IMR-90 (cell line): Measurements from ENCODE around the gene TTC28. TPM values are rescaled to one million over a fixed set of nuclear protein-coding genes. Genes with fewer than 3 reads are reported as not detected.

Source experiments
- ATAC-seq: fragments of 200-7000 bp; cut with Tn5 transposase; 2 replicates; pipeline ENCODE4 v1.9.1; 2020; ENCODE audit warnings: low read depth, mild to moderate bottlenecking, moderate library complexity
- BruUV-seq: library from RNA; stranded (reverse); fragments of 400-500 nt; replicated peaks from 2 replicates; lab custom pipeline; 2021; lab: Mats Ljungman, UMichigan
- CTCF ChIA-PET: fragments of 300-600 bp; formaldehyde crosslinking; extraction: SDS; loops from one replicate; lab custom pipeline; 2021; ENCODE audit warnings: antibody characterized with exemption; lab: Yijun Ruan, JAX
- POLR2A ChIA-PET: fragments of 300-600 bp; sonication (Branson Sonifier 250); formaldehyde crosslinking; loops from one replicate; lab custom pipeline; 2022; ENCODE audit warnings: antibody characterized with exemption; ENCODE audit not compliant: unreplicated experiment; lab: Charles Lee
- DNase-seq: peaks from one replicate; pipeline ENCODE4 v3.0.0; 2013
- H2AFZ ChIP-seq: replicated peaks from 2 replicates; pipeline ENCODE3; 2013; ENCODE audit warnings: low read length, mild to moderate bottlenecking; ENCODE audit not compliant: poor library complexity
- H2AK5ac ChIP-seq: 2 replicates; pipeline ENCODE4 v1.6.1; 2013; ENCODE audit warnings: low read depth, low read length, inconsistent platforms
- H2AK9ac ChIP-seq: replicated peaks from 2 replicates; pipeline ENCODE3; 2013; ENCODE audit warnings: mild to moderate bottlenecking, low read depth, low read length, moderate library complexity; ENCODE audit not compliant: poor library complexity
- H2BK120ac ChIP-seq: 2 replicates; pipeline ENCODE4 v1.6.1; 2013; ENCODE audit warnings: low read depth, low read length, inconsistent platforms
- H2BK15ac ChIP-seq: 3 replicates; pipeline ENCODE4 v1.6.1; 2013; ENCODE audit warnings: low read depth, low read length, inconsistent platforms
- H2BK20ac ChIP-seq: 2 replicates; pipeline ENCODE4 v1.6.1; 2013; ENCODE audit warnings: low read depth, mild to moderate bottlenecking, inconsistent platforms, low read length, moderate library complexity
- H2BK5ac ChIP-seq: 2 replicates; pipeline ENCODE4 v1.6.1; 2013; ENCODE audit warnings: mild to moderate bottlenecking, low read depth, low read length, inconsistent platforms; ENCODE audit not compliant: poor library complexity, severe bottlenecking
- H3K14ac ChIP-seq: replicated peaks from 2 replicates; pipeline ENCODE4 v1.6.1; 2013; ENCODE audit warnings: low read depth, low read length, inconsistent platforms
- H3K18ac ChIP-seq: 2 replicates; pipeline ENCODE4 v1.6.1; 2013; ENCODE audit warnings: low read depth, low read length, control low read depth
- H3K23ac ChIP-seq: 2 replicates; pipeline ENCODE4 v1.6.1; 2013; ENCODE audit warnings: low read depth, low read length, inconsistent platforms
- H3K27ac ChIP-seq: 2 replicates; pipeline ENCODE4 v1.5.1; 2013; ENCODE audit warnings: mild to moderate bottlenecking, control low read depth, low read length; ENCODE audit not compliant: insufficient read depth
- H3K27me3 ChIP-seq: 2 replicates; pipeline ENCODE4 v1.6.1; 2013; ENCODE audit warnings: low read length; ENCODE audit not compliant: control insufficient read depth, insufficient read depth
- H3K36me3 ChIP-seq: 2 replicates; pipeline ENCODE4 v1.6.1; 2013; ENCODE audit warnings: low read length, mixed read lengths; ENCODE audit not compliant: control insufficient read depth, insufficient read depth
- H3K4ac ChIP-seq: 2 replicates; pipeline ENCODE4 v1.6.1; 2013; ENCODE audit warnings: low read depth, low read length, inconsistent platforms
- H3K4me1 ChIP-seq: 2 replicates; pipeline ENCODE4 v1.6.1; 2013; ENCODE audit warnings: low read length, mixed read lengths; ENCODE audit not compliant: control insufficient read depth, insufficient read depth
- H3K4me2 ChIP-seq: 2 replicates; pipeline ENCODE4 v1.6.1; 2013; ENCODE audit warnings: low read depth, mild to moderate bottlenecking, control low read depth, low read length, moderate library complexity
- H3K4me3 ChIP-seq: 2 replicates; pipeline ENCODE4 v1.5.1; 2013; ENCODE audit warnings: low read depth, mild to moderate bottlenecking, control low read depth, low read length, moderate library complexity; ENCODE audit not compliant: insufficient read depth
- H3K56ac ChIP-seq: 2 replicates; pipeline ENCODE4 v1.6.1; 2013; ENCODE audit warnings: low read length, inconsistent platforms; ENCODE audit not compliant: insufficient read depth; ENCODE audit errors: extremely low read depth
- H3K79me1 ChIP-seq, 2 experiments: 2 replicates each; pipeline ENCODE4 v1.6.1; 2013; ENCODE audit warnings: low read length in 2 of 2, inconsistent platforms in 1 of 2, low read depth in 1 of 2
- H3K9ac ChIP-seq: 2 replicates; pipeline ENCODE4 v1.6.1; 2013; ENCODE audit warnings: low read depth, low read length, control low read depth
- H3K9me1 ChIP-seq: 2 replicates; pipeline ENCODE4 v1.6.1; 2013; ENCODE audit warnings: low read length, inconsistent platforms; ENCODE audit not compliant: insufficient read depth
- H3K9me3 ChIP-seq: 2 replicates; pipeline ENCODE4 v1.6.1; 2013; ENCODE audit warnings: low read length; ENCODE audit not compliant: control insufficient read depth, insufficient read depth
- H4K20me1 ChIP-seq: 2 replicates; pipeline ENCODE4 v1.6.1; 2013; ENCODE audit warnings: low read length, inconsistent platforms; ENCODE audit not compliant: insufficient read depth
- H4K5ac ChIP-seq: 2 replicates; pipeline ENCODE4 v1.6.1; 2013; ENCODE audit warnings: mild to moderate bottlenecking, low read depth, low read length, control low read depth
- H4K8ac ChIP-seq, 2 experiments: 2 replicates each; pipeline ENCODE4 v1.6.1; 2013; ENCODE audit warnings: low read depth in 2 of 2, low read length in 2 of 2, control low read depth in 1 of 2, inconsistent platforms in 1 of 2
- H4K91ac ChIP-seq: 2 replicates; pipeline ENCODE4 v1.6.1; 2013; ENCODE audit warnings: low read depth, low read length, inconsistent platforms; ENCODE audit not compliant: insufficient read depth
- BHLHE40 ChIP-seq: fragments of 150-350 bp; IDR thresholded peaks from 2 replicates; pipeline ENCODE4 v1.6.1; 2016; ENCODE audit warnings: mild to moderate bottlenecking, low read depth, low read length
- CEBPB ChIP-seq: IDR thresholded peaks from 2 replicates; pipeline ENCODE4 v1.6.1; 2012; ENCODE audit warnings: low read depth, low read length, improper control_type of control experiment
- CHD1 ChIP-seq: IDR thresholded peaks from 2 replicates; pipeline ENCODE4 v1.6.1; 2012; ENCODE audit warnings: low read depth, low read length, improper control_type of control experiment
- CTCF ChIP-seq: conservative IDR thresholded peaks from 2 replicates; pipeline ENCODE4 v1.5.1; 2012; ENCODE audit warnings: mild to moderate bottlenecking, low read depth, low read length, improper control_type of control experiment
- FOS ChIP-seq: fragments of 150-350 bp; IDR thresholded peaks from 2 replicates; pipeline ENCODE4 v1.6.1; 2016; ENCODE audit warnings: low read depth, low read length
- MAFK ChIP-seq: IDR thresholded peaks from 2 replicates; pipeline ENCODE4 v1.6.1; 2012; ENCODE audit warnings: low read depth, low read length, improper control_type of control experiment
- MAZ ChIP-seq: IDR thresholded peaks from 2 replicates; pipeline ENCODE4 v1.6.1; 2012; ENCODE audit warnings: low read depth, mild to moderate bottlenecking, low read length, improper control_type of control experiment, moderate library complexity, borderline replicate concordance
- MXI1 ChIP-seq: IDR thresholded peaks from 2 replicates; pipeline ENCODE4 v1.6.1; 2012; ENCODE audit warnings: low read depth, mild to moderate bottlenecking, low read length, moderate library complexity, borderline replicate concordance
- NFE2L2 ChIP-seq: fragments of 150-350 bp; IDR thresholded peaks from 2 replicates; pipeline ENCODE4 v1.6.1; 2016; ENCODE audit warnings: low read depth, mild to moderate bottlenecking, low read length
- POLR2A ChIP-seq: IDR thresholded peaks from 2 replicates; pipeline ENCODE4 v1.6.1; 2012; ENCODE audit warnings: mild to moderate bottlenecking, low read depth, low read length
- RAD21 ChIP-seq: IDR thresholded peaks from 2 replicates; pipeline ENCODE4 v1.6.1; 2012; ENCODE audit warnings: low read length, improper control_type of control experiment
- RCOR1 ChIP-seq: IDR thresholded peaks from 2 replicates; pipeline ENCODE4 v1.6.1; 2012; ENCODE audit warnings: mild to moderate bottlenecking, low read length, improper control_type of control experiment; ENCODE audit not compliant: insufficient replicate concordance
- RFX5 ChIP-seq: IDR thresholded peaks from 2 replicates; pipeline ENCODE4 v1.8.0; 2012; ENCODE audit warnings: low read depth, mild to moderate bottlenecking, low read length, moderate library complexity
- SMC3 ChIP-seq: fragments of 150-350 bp; IDR thresholded peaks from 2 replicates; pipeline ENCODE4 v1.6.1; 2016; ENCODE audit warnings: low read depth, mild to moderate bottlenecking, antibody characterized with exemption, low read length, moderate library complexity
- WGBS, 2 experiments: methylation state at CpG; one replicate each; pipeline versions ENCODE4 v1.1.5 to v1.1.7; 2013; ENCODE audit warnings: missing lambda C conversion rate in 2 of 2; ENCODE audit not compliant: insufficient read length in 1 of 2; ENCODE audit errors: extremely low coverage in 2 of 2; 5-methylcytosine and 5-hydroxymethylcytosine counted together
- dilution Hi-C: fragments of 300-500 bp; cut with HindIII; formaldehyde crosslinking; loops from one replicate; pipeline ENCODE4 v1.14.3; 2018; ENCODE audit warnings: low sequenced_read_pairs; ENCODE audit not compliant: unreplicated experiment
- in situ Hi-C: fragments of 300-500 bp; cut with MboI; formaldehyde crosslinking; loops from 3 replicates; pipeline ENCODE4 v1.14.3; 2019; ENCODE audit warnings: low sequenced_read_pairs, inconsistent platforms, mixed read lengths
- intact Hi-C: fragments of 100-400 bp; cut with micrococcal nuclease; formaldehyde crosslinking; loops from 2 replicates; pipeline ENCODE4 v1.10.0; 2022
- polyA plus RNA-seq, 3 experiments: library from polyadenylated mRNA; depleted of rRNA; stranded (reverse); fragments of >200 nt; gene quantifications; 2 replicates each; pipeline ENCODE4 v1.2.3, GENCODE V29; 2012; ENCODE audit warnings: low replicate concordance in 1 of 3
- total RNA-seq: library from RNA; depleted of rRNA; stranded (reverse); fragments of >200 nt; gene quantifications from 2 replicates; pipeline ENCODE4 v1.2.3, GENCODE V29; 2012
- TF ChIP-seq, protein P1 (sequence below): fragments of 150-350 bp; IDR thresholded peaks from 2 replicates; pipeline ENCODE4 v1.6.1; 2016; ENCODE audit warnings: low read depth, mild to moderate bottlenecking, low read length, moderate library complexity, borderline replicate concordance
- TF ChIP-seq, protein P2 (sequence below): fragments of 150-350 bp; IDR thresholded peaks from 2 replicates; pipeline ENCODE4 v1.6.1; 2017; ENCODE audit warnings: mild to moderate bottlenecking, antibody characterized with exemption, low read length, low read depth

TTC28 gene
- total and polyA plus RNA-seq, 2 of the 4 experiments (the other 2 are of a cell fraction), result 5.6 to 13.3 TPM

DNA sequence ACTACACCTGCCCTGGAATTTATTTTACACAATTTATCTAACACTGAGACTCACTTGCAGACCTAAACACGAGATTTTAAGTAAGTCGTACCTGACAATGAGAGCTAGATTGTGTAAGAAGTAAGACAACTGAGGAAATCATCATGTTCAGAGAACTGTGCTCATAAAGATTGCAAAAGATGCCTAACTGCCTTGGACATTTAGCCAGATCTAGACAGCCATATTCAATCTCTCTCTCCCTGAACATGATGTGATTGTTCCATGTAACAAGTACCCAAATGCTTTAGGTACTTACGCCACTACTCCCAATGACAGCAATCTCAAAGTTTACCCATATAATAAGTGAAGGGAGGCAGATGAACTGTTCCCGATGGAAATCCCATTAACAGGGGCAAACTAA lies 550.8 kb downstream of the TTC28 start:
- no peak overlapping the region for H3K4ac ChIP-seq
- dilution Hi-C loops (no loop called here), in situ Hi-C loops (no loop called here), intact Hi-C loops (no loop called here)
- no peak overlapping the region for H3K14ac ChIP-seq
- no peak overlapping the region for H3K18ac ChIP-seq
- H3K4me2 ChIP-seq, result no peak overlapping the region
- no peak overlapping the region for H2AFZ ChIP-seq
- BruUV-seq, result no TSS peak
- H4K91ac ChIP-seq, result no peak overlapping the region
- DNase-seq, result no peak
- no peaks in the 10 kb centered on the region for H3K4me1 ChIP-seq
- no peak overlapping the region for H2BK5ac ChIP-seq
- H2BK120ac ChIP-seq, result no peak overlapping the region
- no peak overlapping the region for H4K8ac ChIP-seq
- no peak overlapping the region for H3K56ac ChIP-seq
- H4K5ac ChIP-seq, result no peak overlapping the region
- H3K27ac ChIP-seq, result no peak overlapping the region
- H3K23ac ChIP-seq, result no peak overlapping the region
- no CpG with 5 or more reads among the region's 4 CpGs for WGBS, 2 experiments
- TF ChIP-seq MXI1 (no peak), BHLHE40 (no peak), SMC3 (no peak), CHD1 (no peak), POLR2A (no peak), RCOR1 (no peak), MAFK (no peak), RAD21 (no peak), MAZ (no peak), CEBPB (no peak), RFX5 (no peak), FOS (no peak), NFE2L2 (no peak), CTCF (no peak)
- TF ChIP-seq, protein P1, sequence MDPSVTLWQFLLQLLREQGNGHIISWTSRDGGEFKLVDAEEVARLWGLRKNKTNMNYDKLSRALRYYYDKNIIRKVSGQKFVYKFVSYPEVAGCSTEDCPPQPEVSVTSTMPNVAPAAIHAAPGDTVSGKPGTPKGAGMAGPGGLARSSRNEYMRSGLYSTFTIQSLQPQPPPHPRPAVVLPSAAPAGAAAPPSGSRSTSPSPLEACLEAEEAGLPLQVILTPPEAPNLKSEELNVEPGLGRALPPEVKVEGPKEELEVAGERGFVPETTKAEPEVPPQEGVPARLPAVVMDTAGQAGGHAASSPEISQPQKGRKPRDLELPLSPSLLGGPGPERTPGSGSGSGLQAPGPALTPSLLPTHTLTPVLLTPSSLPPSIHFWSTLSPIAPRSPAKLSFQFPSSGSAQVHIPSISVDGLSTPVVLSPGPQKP, result no peak
- TF ChIP-seq, protein P2, sequence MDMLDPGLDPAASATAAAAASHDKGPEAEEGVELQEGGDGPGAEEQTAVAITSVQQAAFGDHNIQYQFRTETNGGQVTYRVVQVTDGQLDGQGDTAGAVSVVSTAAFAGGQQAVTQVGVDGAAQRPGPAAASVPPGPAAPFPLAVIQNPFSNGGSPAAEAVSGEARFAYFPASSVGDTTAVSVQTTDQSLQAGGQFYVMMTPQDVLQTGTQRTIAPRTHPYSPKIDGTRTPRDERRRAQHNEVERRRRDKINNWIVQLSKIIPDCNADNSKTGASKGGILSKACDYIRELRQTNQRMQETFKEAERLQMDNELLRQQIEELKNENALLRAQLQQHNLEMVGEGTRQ, result no peak
- no peak overlapping the region for H2AK9ac ChIP-seq
- no peak overlapping the region for H2BK15ac ChIP-seq
- H3K79me1 ChIP-seq, result no peaks in the 10 kb centered on the region
- H3K27me3 ChIP-seq, result no peaks in the 10 kb centered on the region
- H3K9me3 ChIP-seq, result peaks cover 3% of the 10 kb centered on the region; the same call in 1 of the 2 replicates
- H4K20me1 ChIP-seq, result no peaks in the 10 kb centered on the region
- no peaks in the 10 kb centered on the region for H3K9me1 ChIP-seq
- no peak for ATAC-seq
- no peaks in the 10 kb centered on the region for H3K36me3 ChIP-seq
- no peak overlapping the region for H3K9ac ChIP-seq
- no peak overlapping the region for H2BK20ac ChIP-seq
- no peak overlapping the region for H3K4me3 ChIP-seq
- ChIA-PET CTCF (interaction anchor here (0.6 kb wide), 1 partner anchor 244 kb away, joined by 3 read pairs; no protein-coding TSS in a partner anchor), POLR2A (no interaction called here)
- no peak overlapping the region for H2AK5ac ChIP-seq
